ENCODE data around the gene LOXL3.

The LOXL3 gene

GRCh38 chr2:74573747-74574562 lies 20.2 kb upstream of the LOXL3 start:
- peak overlapping the region; percentile 6 for H3K4me3 ChIP-seq (replicated peaks; ENCODE audit: low read depth, low read length)
- DNase-seq (ENCODE audit: low read depth): peak; percentile 66
- TF ChIP-seq CTCF (IDR thresholded peaks at IDR 0.05; ENCODE audit: low read length, missing control alignments): no peak

GRCh38 chr2:74572178-74572925 lies 18.6 kb upstream of the LOXL3 start:
- no peak for TF ChIP-seq CTCF (IDR thresholded peaks at IDR 0.05; ENCODE audit: low read length, missing control alignments)
- DNase-seq (ENCODE audit: low read depth): no peak
- no peak overlapping the region for H3K4me3 ChIP-seq (replicated peaks; ENCODE audit: low read depth, low read length)

GRCh38 chr2:74571058-74571457 lies 17.3 kb upstream of the LOXL3 start:
- no peak overlapping the region for H3K4me3 ChIP-seq (replicated peaks; ENCODE audit: low read depth, low read length)
- no peak for DNase-seq (ENCODE audit: low read depth)
- no peak for TF ChIP-seq CTCF (IDR thresholded peaks at IDR 0.05; ENCODE audit: low read length, missing control alignments)

- DNase-seq (ENCODE audit: low read depth): no peak
- no peak overlapping the region for H3K4me3 ChIP-seq (replicated peaks; ENCODE audit: low read depth, low read length)
- no peak for TF ChIP-seq CTCF (IDR thresholded peaks at IDR 0.05; ENCODE audit: low read length, missing control alignments)
Measured at GRCh38 chr2:74569686-74570085, 15.9 kb upstream of the LOXL3 start.

- no peak for TF ChIP-seq CTCF (IDR thresholded peaks at IDR 0.05; ENCODE audit: low read length, missing control alignments)
- peak; percentile 79 for DNase-seq (ENCODE audit: low read depth)
- H3K4me3 ChIP-seq (replicated peaks; ENCODE audit: low read depth, low read length): no peak overlapping the region
Measured at GRCh38 chr2:74567881-74568280, 14.1 kb upstream of the LOXL3 start.

- no peak for TF ChIP-seq CTCF (IDR thresholded peaks at IDR 0.05; ENCODE audit: low read length, missing control alignments)
- no peak overlapping the region for H3K4me3 ChIP-seq (replicated peaks; ENCODE audit: low read depth, low read length)
- DNase-seq (ENCODE audit: low read depth): peak; percentile 70
Measured at GRCh38 chr2:74566754-74567085, 13.0 kb upstream of the LOXL3 start.

All from fibroblast of pulmonary artery (primary cell).